ENCODE measurements around the gene TDRD7.
"Not testable (repeated sequence)": the region's sequence is repeated elsewhere in the genome, so short reads cannot be mapped to it uniquely, and the experiment has no call there.

TDRD7 gene

DNA sequence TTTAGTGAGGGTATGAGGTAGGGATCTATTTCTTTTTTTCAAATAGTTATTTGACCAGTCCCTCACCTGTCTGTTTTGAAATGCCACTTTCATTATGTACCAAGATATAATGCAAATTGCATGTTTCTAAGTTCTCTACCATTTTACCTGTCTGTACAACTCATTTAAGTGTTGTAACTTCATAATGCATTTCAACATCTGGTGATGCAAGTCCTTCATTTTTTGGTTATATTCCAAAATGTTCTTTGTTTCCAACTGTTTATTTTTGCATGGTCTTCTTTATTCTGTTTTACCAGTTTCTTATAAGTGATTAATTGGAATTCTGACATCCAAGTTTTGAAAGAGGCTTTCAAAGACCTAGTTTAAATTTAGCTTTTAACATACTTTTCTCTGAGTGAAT lies 26.8 kb downstream of the TDRD7 start:
- no peaks in the 10 kb centered on the region for H3K9me3 ChIP-seq (ENCODE audit: control insufficient read depth, low read length)
- H3K36me3 ChIP-seq (ENCODE audit: control insufficient read depth, insufficient read depth, low read length) = no peaks in the 10 kb centered on the region
- H3K9ac ChIP-seq (ENCODE audit: low read length) = no peak overlapping the region
- no peaks in the 10 kb centered on the region for H3K27me3 ChIP-seq (ENCODE audit: control insufficient read depth, insufficient read depth, low read length)
- peaks cover 9% of the 10 kb centered on the region for H3K4me1 ChIP-seq (ENCODE audit: control insufficient read depth, insufficient read depth, low read length)
- no peak overlapping the region for H3K4me3 ChIP-seq (ENCODE audit: low read length)

- H3K9ac ChIP-seq (ENCODE audit: low read length) = no peak overlapping the region
- H3K4me3 ChIP-seq (ENCODE audit: low read length) = no peak overlapping the region
- no peaks in the 10 kb centered on the region for H3K9me3 ChIP-seq (ENCODE audit: control insufficient read depth, low read length)
- H3K36me3 ChIP-seq (ENCODE audit: control insufficient read depth, insufficient read depth, low read length) = no peaks in the 10 kb centered on the region
- peaks cover 12% of the 10 kb centered on the region for H3K4me1 ChIP-seq (ENCODE audit: control insufficient read depth, insufficient read depth, low read length)
- H3K27me3 ChIP-seq (ENCODE audit: control insufficient read depth, insufficient read depth, low read length) = no peaks in the 10 kb centered on the region
Measured at GRCh38 chr9:97440160-97440559, 28.3 kb downstream of the TDRD7 start.

DNA sequence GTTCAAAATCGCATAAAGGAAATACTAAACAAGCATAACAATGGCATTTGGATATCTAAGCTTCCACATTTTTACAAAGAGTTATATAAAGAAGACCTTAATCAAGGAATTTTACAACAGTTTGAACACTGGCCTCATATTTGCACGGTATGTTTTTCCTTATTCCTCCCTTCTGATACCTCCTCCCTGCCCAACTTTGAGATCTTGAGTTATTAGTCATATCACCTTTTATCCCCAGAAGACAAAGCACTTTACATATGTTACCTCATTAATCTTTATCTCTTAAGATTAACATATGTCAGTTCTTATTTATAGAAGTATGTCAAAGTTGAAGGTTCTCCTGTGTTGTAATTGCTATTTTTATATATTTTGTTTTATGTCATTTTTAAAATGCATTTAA lies 29.8 kb downstream of the TDRD7 start:
- Histone ChIP-seq H3K9ac (ENCODE audit: low read length) (no peak overlapping the region), H3K4me3 (ENCODE audit: low read length) (no peak overlapping the region), H3K4me1 (ENCODE audit: control insufficient read depth, insufficient read depth, low read length) (peaks cover 11% of the 10 kb centered on the region), H3K9me3 (ENCODE audit: control insufficient read depth, low read length) (no peaks in the 10 kb centered on the region), H3K36me3 (ENCODE audit: control insufficient read depth, insufficient read depth, low read length) (no peaks in the 10 kb centered on the region), H3K27me3 (ENCODE audit: control insufficient read depth, insufficient read depth, low read length) (no peaks in the 10 kb centered on the region)

DNA sequence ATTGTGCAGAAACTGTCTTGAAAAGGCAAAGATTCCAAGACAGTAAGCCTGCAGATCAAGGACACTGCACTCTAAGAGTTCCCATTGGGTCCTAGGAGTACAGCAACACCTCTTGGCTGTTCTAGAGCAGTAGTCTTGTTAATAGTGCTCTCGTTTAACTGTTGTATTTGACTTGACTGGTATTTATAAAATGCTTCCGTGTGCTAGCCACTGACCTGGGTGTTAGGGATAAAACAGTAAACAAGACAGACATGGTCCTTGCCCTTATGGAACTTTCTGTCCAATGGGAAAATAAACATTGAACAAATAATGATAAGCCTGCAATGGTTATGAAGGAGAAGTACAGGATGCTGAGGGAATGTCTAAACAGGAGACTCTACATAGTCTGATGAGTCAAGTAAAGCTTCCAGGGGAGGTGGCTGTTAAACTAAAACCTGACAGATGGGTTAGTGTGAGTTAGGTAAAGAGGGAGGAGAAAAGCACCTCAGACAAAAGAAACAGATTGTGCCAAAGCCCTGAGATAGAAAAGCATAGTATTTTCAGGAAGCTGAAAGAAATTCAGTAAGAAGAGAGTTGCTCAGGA lies 33.3 kb downstream of the TDRD7 start:
- no peak overlapping the region for H3K9ac ChIP-seq (ENCODE audit: low read length)

DNA sequence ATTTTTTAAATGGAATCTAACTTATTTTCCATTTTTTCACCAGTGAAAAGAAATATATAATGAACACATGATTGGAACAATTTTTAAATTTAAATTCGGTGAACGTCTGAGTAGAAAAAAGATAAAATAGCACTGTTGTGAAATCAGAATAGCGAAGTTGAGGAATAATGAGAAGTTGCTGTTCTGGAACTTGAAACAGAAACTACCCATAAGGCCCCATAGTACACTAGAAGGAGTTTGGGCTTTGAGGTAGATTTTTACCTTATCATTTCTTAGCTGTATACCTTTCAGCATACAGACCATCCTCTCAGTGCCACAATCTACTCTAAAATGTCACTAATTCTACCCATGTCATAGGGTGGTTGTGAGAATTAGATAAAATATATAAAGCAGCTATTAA lies 35.1 kb downstream of the TDRD7 start:
- Histone ChIP-seq H3K4me1 (ENCODE audit: control insufficient read depth, insufficient read depth, low read length) (peaks cover 3% of the 10 kb centered on the region), H3K36me3 (ENCODE audit: control insufficient read depth, insufficient read depth, low read length) (no peaks in the 10 kb centered on the region), H3K9ac (ENCODE audit: low read length) (no peak overlapping the region), H3K4me3 (ENCODE audit: low read length) (no peak overlapping the region), H3K9me3 (ENCODE audit: control insufficient read depth, low read length) (no peaks in the 10 kb centered on the region), H3K27me3 (ENCODE audit: control insufficient read depth, insufficient read depth, low read length) (no peaks in the 10 kb centered on the region)

More for the DNA sequence above, 33.3 kb downstream of the TDRD7 start:
- Histone ChIP-seq H3K9me3 (ENCODE audit: control insufficient read depth, low read length) (no peaks in the 10 kb centered on the region), H3K27me3 (ENCODE audit: control insufficient read depth, insufficient read depth, low read length) (no peaks in the 10 kb centered on the region), H3K4me1 (ENCODE audit: control insufficient read depth, insufficient read depth, low read length) (peaks cover 3% of the 10 kb centered on the region), H3K36me3 (ENCODE audit: control insufficient read depth, insufficient read depth, low read length) (no peaks in the 10 kb centered on the region), H3K4me3 (ENCODE audit: low read length) (no peak overlapping the region)

- not testable (repeated sequence) for H3K9ac ChIP-seq (ENCODE audit: low read length); H3K36me3 ChIP-seq (ENCODE audit: control insufficient read depth, insufficient read depth, low read length); H3K4me1 ChIP-seq (ENCODE audit: control insufficient read depth, insufficient read depth, low read length); H3K27me3 ChIP-seq (ENCODE audit: control insufficient read depth, insufficient read depth, low read length); H3K4me3 ChIP-seq (ENCODE audit: low read length); H3K9me3 ChIP-seq (ENCODE audit: control insufficient read depth, low read length)
Measured at GRCh38 chr9:97453573-97453972, 41.7 kb downstream of the TDRD7 start.

DNA sequence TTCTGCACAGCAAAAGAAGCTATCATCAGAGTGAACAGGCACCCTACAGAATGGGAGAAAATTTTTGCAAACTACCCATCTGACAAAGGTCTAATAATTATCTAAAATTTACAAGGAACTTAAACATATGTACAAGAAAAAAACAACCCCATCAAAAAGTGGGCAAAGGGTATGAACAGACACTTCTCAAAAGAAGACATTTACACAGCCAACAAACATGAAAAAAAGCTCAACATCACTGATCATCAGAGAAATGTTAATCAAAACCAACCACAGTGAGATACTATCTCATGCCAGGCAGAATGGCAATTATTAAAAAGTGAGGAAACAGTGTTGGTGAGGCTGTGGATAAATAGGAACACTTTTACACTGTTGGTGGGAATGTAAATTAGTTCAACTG lies 44.9 kb downstream of the TDRD7 start:
- H3K27me3 ChIP-seq (ENCODE audit: control insufficient read depth, insufficient read depth, low read length); H3K9me3 ChIP-seq (ENCODE audit: control insufficient read depth, low read length); H3K9ac ChIP-seq (ENCODE audit: low read length); H3K36me3 ChIP-seq (ENCODE audit: control insufficient read depth, insufficient read depth, low read length); H3K4me1 ChIP-seq (ENCODE audit: control insufficient read depth, insufficient read depth, low read length); H3K4me3 ChIP-seq (ENCODE audit: low read length): not testable (repeated sequence)

DNA sequence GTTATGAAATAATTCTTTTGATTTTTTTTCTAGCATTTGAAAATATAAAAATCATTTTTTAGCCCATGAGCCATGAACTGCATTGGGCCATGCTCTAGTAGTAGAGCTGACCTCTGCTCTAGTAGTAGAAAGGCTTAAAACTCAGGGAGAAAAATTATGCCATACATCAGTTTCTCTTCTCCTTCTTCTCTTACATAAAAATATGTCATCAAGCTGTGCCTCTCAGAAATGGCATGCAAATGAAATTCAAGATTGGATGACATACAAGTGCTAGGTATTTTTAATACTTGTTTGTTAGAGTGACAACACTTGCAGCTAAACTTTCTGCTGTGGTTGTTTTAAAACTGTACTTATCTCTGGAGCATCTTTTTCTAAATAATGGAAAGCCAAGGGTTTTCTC lies 47.4 kb downstream of the TDRD7 start:
- H3K9ac ChIP-seq (ENCODE audit: low read length) = no peak overlapping the region
- no peaks in the 10 kb centered on the region for H3K4me1 ChIP-seq (ENCODE audit: control insufficient read depth, insufficient read depth, low read length)

GRCh38 chr9:97462159-97462558 lies 50.3 kb downstream of the TDRD7 start:
- Histone ChIP-seq H3K9ac (ENCODE audit: low read length) (no peak overlapping the region), H3K27me3 (ENCODE audit: control insufficient read depth, insufficient read depth, low read length) (no peaks in the 10 kb centered on the region), H3K4me3 (ENCODE audit: low read length) (no peak overlapping the region), H3K4me1 (ENCODE audit: control insufficient read depth, insufficient read depth, low read length) (no peaks in the 10 kb centered on the region), H3K36me3 (ENCODE audit: control insufficient read depth, insufficient read depth, low read length) (no peaks in the 10 kb centered on the region), H3K9me3 (ENCODE audit: control insufficient read depth, low read length) (no peaks in the 10 kb centered on the region)

More for the DNA sequence above, 47.4 kb downstream of the TDRD7 start:
- Histone ChIP-seq H3K27me3 (ENCODE audit: control insufficient read depth, insufficient read depth, low read length) (no peaks in the 10 kb centered on the region), H3K36me3 (ENCODE audit: control insufficient read depth, insufficient read depth, low read length) (no peaks in the 10 kb centered on the region), H3K4me3 (ENCODE audit: low read length) (no peak overlapping the region), H3K9me3 (ENCODE audit: control insufficient read depth, low read length) (no peaks in the 10 kb centered on the region)

- no peaks in the 10 kb centered on the region for H3K27me3 ChIP-seq (ENCODE audit: control insufficient read depth, insufficient read depth, low read length)
- H3K9ac ChIP-seq (ENCODE audit: low read length) = no peak overlapping the region
- no peaks in the 10 kb centered on the region for H3K9me3 ChIP-seq (ENCODE audit: control insufficient read depth, low read length)
- H3K36me3 ChIP-seq (ENCODE audit: control insufficient read depth, insufficient read depth, low read length) = no peaks in the 10 kb centered on the region
- H3K4me1 ChIP-seq (ENCODE audit: control insufficient read depth, insufficient read depth, low read length) = no peaks in the 10 kb centered on the region
- no peak overlapping the region for H3K4me3 ChIP-seq (ENCODE audit: low read length)
Measured at GRCh38 chr9:97462914-97463313, 51.0 kb downstream of the TDRD7 start.

GRCh38 chr9:97468658-97469448 lies 57.0 kb downstream of the TDRD7 start:
- Histone ChIP-seq H3K4me1 (ENCODE audit: control insufficient read depth, insufficient read depth, low read length) (no peaks in the 10 kb centered on the region), H3K4me3 (ENCODE audit: low read length) (no peak overlapping the region), H3K36me3 (ENCODE audit: control insufficient read depth, insufficient read depth, low read length) (no peaks in the 10 kb centered on the region), H3K9me3 (ENCODE audit: control insufficient read depth, low read length) (no peaks in the 10 kb centered on the region), H3K27me3 (ENCODE audit: control insufficient read depth, insufficient read depth, low read length) (no peaks in the 10 kb centered on the region), H3K9ac (ENCODE audit: low read length) (no peak overlapping the region)

DNA sequence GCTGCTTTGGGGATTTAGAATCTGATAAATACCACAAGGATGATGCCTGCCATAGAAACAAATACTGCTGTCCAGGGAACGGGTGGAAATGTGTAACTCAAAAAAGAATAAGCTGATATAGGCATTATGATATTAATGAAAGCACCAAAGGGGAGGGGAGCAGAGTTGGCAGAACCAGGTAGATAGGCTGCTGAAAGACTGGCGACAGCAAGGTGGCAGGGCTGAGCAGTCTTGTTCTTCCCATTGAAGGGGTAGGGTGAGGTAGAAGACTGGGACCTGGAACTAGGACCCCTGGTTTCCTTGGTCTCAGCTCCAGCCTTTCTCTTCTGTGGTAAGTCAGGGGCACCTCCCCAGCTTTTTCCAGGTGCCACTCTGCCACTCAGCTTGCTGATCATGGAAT lies 58.2 kb downstream of the TDRD7 start:
- Histone ChIP-seq H3K4me1 (ENCODE audit: control insufficient read depth, insufficient read depth, low read length) (no peaks in the 10 kb centered on the region), H3K9ac (ENCODE audit: low read length) (no peak overlapping the region), H3K9me3 (ENCODE audit: control insufficient read depth, low read length) (no peaks in the 10 kb centered on the region), H3K27me3 (ENCODE audit: control insufficient read depth, insufficient read depth, low read length) (no peaks in the 10 kb centered on the region), H3K36me3 (ENCODE audit: control insufficient read depth, insufficient read depth, low read length) (no peaks in the 10 kb centered on the region), H3K4me3 (ENCODE audit: low read length) (no peak overlapping the region)

All from mucosa of stomach (tissue), 1 donor.